ENCODE results near the gene CHD5. TPM values are rescaled to one million over a fixed set of nuclear protein-coding genes. Genes with fewer than 3 reads are reported as not detected.

Gene CHD5
- total and polyA plus RNA-seq, 2 of the 13 experiments (the other 11 are each of a cell fraction or from before 2014, with no cell fraction given): 0.02 to 0.21 TPM

DNA sequence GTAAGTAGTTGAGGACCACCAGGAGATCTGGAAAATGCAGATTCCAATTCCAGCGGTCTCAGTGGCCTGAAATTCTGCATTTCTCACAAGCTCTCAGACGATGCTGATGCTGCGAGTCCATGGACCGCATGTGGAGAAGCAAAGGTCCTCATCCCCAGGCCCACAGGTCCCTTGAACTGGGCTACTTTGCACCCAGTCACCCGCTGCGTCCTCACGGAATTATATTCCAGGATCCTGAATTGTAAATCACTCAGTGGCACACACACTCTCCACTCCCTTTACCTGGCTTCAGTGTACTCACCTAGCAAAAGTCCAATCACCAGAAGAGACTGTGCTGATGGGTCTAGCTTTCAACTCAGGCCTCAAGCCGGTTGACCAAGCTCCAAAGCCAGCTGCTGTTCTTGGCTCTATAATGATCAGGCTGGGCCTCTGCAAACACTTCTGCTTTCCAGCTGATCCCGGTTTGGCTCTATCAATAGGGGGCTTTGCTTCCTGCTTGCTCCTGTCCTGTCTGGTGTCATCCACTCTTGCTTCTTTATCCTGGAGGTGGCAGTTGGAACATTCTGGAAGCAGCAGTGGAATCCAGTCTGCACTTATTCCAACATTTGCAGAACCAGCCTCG lies 20.2 kb upstream of the CHD5 start:
- Histone ChIP-seq H3K9me3 (ENCODE audit: low read length) (no peaks in the 10 kb centered on the region), H3K4me2 (ENCODE audit: low read depth, low read length) (peak overlapping the region; percentile 90), H2AFZ (ENCODE audit: low read length) (peak overlapping the region; percentile 66), H3K27ac (ENCODE audit: extremely low read length, insufficient read depth, low read length) (peak overlapping the region; percentile 82), H4K20me1 (ENCODE audit: insufficient read depth, low read length) (peaks cover 18% of the 10 kb centered on the region), H3K4me3 (replicated peaks in 1 of 3; ENCODE audit: insufficient read depth in 1 of 3, low read depth in 2 of 3, low read length in 3 of 3) (peak overlapping the region; percentile 93 to 97 (median 94)), H3K79me2 (ENCODE audit: insufficient read depth, low read length) (peaks cover 39% of the 10 kb centered on the region), H3K4me1 (ENCODE audit: insufficient read depth, low read length) (peaks cover 46% of the 10 kb centered on the region), H3K36me3 (replicated peaks in 1 of 2; ENCODE audit: control insufficient read depth in 1 of 2, insufficient read depth in 2 of 2, low read length in 2 of 2) (peaks cover 4 to 19% of the 10 kb centered on the region in 2 experiments), H3K27me3 (ENCODE audit: control insufficient read depth in 1 of 2, insufficient read depth in 2 of 2, low read length in 2 of 2) (no peaks in the 10 kb centered on the region), H3K9ac (ENCODE audit: insufficient read depth, low read depth, low read length) (peak overlapping the region; percentile 99)
- no peak for DNase-seq (ENCODE audit: low spot score)
- no peak for ATAC-seq
- TF ChIP-seq CBX5 (CRISPR knock-in tag; IDR thresholded peaks at IDR 0.05; ENCODE audit: borderline replicate concordance) (0 out of 2 replicates have a peak, but pooled peaks have one; percentile 8), REPIN1 (CRISPR knock-in tag; IDR thresholded peaks at IDR 0.05; ENCODE audit: borderline replicate concordance, low read depth) (0 out of 2 replicates have a peak, but pooled peaks have one; percentile 1), SMAD9 (CRISPR knock-in tag; IDR thresholded peaks at IDR 0.05) (peak; percentile 2; the same call in 1 of the 2 replicates), KDM1A (CRISPR knock-in tag; IDR thresholded peaks at IDR 0.05) (0 out of 2 replicates have a peak, but pooled peaks have one; percentile 7), ZBTB38 (CRISPR knock-in tag; IDR thresholded peaks at IDR 0.05) (peak; percentile 91), ZSCAN21 (CRISPR knock-in tag; IDR thresholded peaks at IDR 0.05; ENCODE audit: borderline replicate concordance) (no peak), FOXC1 (CRISPR knock-in tag; IDR thresholded peaks at IDR 0.05; ENCODE audit: borderline replicate concordance) (no peak), ZNF615 (CRISPR knock-in tag; IDR thresholded peaks at IDR 0.05; ENCODE audit: borderline replicate concordance) (0 out of 2 replicates have a peak, but pooled peaks have one; percentile 20), CEBPG (CRISPR knock-in tag; IDR thresholded peaks at IDR 0.05) (no peak)
- TF ChIP-seq, protein P1, sequence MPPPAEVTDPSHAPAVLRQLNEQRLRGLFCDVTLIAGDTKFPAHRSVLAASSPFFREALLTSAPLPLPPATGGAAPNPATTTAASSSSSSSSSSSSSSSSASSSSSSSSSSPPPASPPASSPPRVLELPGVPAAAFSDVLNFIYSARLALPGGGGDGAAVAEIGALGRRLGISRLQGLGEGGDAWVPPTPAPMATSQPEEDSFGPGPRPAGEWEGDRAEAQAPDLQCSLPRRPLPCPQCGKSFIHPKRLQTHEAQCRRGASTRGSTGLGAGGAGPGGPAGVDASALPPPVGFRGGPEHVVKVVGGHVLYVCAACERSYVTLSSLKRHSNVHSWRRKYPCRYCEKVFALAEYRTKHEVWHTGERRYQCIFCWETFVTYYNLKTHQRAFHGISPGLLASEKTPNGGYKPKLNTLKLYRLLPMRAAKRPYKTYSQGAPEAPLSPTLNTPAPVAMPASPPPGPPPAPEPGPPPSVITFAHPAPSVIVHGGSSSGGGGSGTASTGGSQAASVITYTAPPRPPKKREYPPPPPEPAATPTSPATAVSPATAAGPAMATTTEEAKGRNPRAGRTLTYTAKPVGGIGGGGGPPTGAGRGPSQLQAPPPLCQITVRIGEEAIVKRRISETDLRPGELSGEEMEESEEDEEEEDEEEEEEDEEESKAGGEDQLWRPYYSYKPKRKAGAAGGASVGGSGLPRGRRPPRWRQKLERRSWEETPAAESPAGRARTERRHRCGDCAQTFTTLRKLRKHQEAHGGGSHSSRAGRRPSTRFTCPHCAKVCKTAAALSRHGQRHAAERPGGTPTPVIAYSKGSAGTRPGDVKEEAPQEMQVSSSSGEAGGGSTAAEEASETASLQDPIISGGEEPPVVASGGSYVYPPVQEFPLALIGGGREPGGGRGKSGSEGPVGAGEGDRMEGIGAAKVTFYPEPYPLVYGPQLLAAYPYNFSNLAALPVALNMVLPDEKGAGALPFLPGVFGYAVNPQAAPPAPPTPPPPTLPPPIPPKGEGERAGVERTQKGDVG (CRISPR knock-in tag; IDR thresholded peaks at IDR 0.05; ENCODE audit: borderline replicate concordance): peak; percentile 27; the same call in 1 of the 2 replicates
- TF ChIP-seq, protein P2, sequence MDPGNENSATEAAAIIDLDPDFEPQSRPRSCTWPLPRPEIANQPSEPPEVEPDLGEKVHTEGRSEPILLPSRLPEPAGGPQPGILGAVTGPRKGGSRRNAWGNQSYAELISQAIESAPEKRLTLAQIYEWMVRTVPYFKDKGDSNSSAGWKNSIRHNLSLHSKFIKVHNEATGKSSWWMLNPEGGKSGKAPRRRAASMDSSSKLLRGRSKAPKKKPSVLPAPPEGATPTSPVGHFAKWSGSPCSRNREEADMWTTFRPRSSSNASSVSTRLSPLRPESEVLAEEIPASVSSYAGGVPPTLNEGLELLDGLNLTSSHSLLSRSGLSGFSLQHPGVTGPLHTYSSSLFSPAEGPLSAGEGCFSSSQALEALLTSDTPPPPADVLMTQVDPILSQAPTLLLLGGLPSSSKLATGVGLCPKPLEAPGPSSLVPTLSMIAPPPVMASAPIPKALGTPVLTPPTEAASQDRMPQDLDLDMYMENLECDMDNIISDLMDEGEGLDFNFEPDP (CRISPR knock-in tag; conservative IDR thresholded peaks at IDR 0.05): no peak
- in situ Hi-C loops (cut with HindIII; ENCODE audit: extremely low pct_ligation_motif_present, low pct_unique_long_range_greater_than_20kb) (no loop called here), intact Hi-C loops (cut with micrococcal nuclease; ENCODE audit: unreplicated experiment) (loop anchor here (10.0 kb wide), 1 partner anchor 615 kb away; no protein-coding TSS in a partner anchor)
- BruUV-seq (replicated peaks): no TSS peak
- ChIA-PET CTCF (ENCODE audit: low intra/inter-chr PET ratio, low total read pairs) (no interaction called here), POLR2A (interaction anchor here (0.8 to 2.6 kb wide), 2 partner anchors 15 to 17 kb away, joined by 3 to 6 read pairs; no protein-coding TSS in a partner anchor)
- WGBS (ENCODE audit: low lambda C conversion rate): 83% methylated on average over 7 of the region's 10 CpGs
- no peak for FAIRE-seq

Measured in HepG2 (cell line).